HepG2 (cell line): ENCODE measurements around the gene TADA3. TPM values are rescaled to one million over a fixed set of nuclear protein-coding genes. Genes with fewer than 3 reads are reported as not detected.
A peak's percentile ranks its signal among the peaks of the same experiment; 100 is the strongest.

Experiments used
- ATAC-seq: fragments of 200-7000 bp; cut with Tn5 transposase; 3 replicates; pipeline ENCODE4 v1.9.1; 2020; ENCODE audit warnings: mild to moderate bottlenecking, moderate library complexity
- BruUV-seq: library from RNA; stranded (reverse); fragments of 400-500 nt; replicated peaks from 2 replicates; lab custom pipeline; 2021; lab: Mats Ljungman, UMichigan
- CTCF ChIA-PET: fragments of 300-600 bp; formaldehyde crosslinking; extraction: SDS; loops from one replicate; lab custom pipeline; 2021; ENCODE audit warnings: low total read pairs, inconsistent platforms, low intra/inter-chr PET ratio; lab: Yijun Ruan, JAX
- POLR2A ChIA-PET: fragments of 350-600 bp; sonication (Branson Sonifier 250); formaldehyde crosslinking; loops from one replicate; lab custom pipeline; 2020; ENCODE audit warnings: antibody characterized with exemption, inconsistent platforms; lab: Yijun Ruan, JAX
- DNase-seq: peaks from one replicate; pipeline ENCODE4 v3.0.0-alpha.2; 2015; ENCODE audit warnings: low spot score
- FAIRE-seq: peaks from 3 replicates; lab custom pipeline; 2011; peaks lifted over from hg19 to GRCh38; lab: Jason Lieb, UNC
- H2AFZ ChIP-seq: one replicate; pipeline ENCODE4 v1.6.1; 2011; ENCODE audit warnings: low read length, inconsistent platforms
- H3K27ac ChIP-seq: fragments of 300-600 bp; 3 replicates; pipeline ENCODE4 v1.8.0; 2011; ENCODE audit warnings: mixed run types, mild to moderate bottlenecking, mixed read lengths, low read length, inconsistent platforms; ENCODE audit not compliant: insufficient read depth; ENCODE audit errors: extremely low read length
- H3K27me3 ChIP-seq, 2 experiments: fragments of 200-600 bp in 1 of 2; 2 replicates in 1 of 2; 3 replicates in 1 of 2; pipeline versions ENCODE4 v1.6.0 to v1.8.0; 2011; ENCODE audit warnings: low read length in 2 of 2, mild to moderate bottlenecking in 2 of 2, moderate library complexity in 2 of 2, inconsistent platforms in 1 of 2; ENCODE audit not compliant: insufficient read depth in 2 of 2, control insufficient read depth in 1 of 2
- H3K36me3 ChIP-seq, 2 experiments: fragments of 200-600 bp in 1 of 2; replicated peaks in 1 of 2; 2 replicates in 1 of 2; 3 replicates in 1 of 2; pipeline versions ENCODE4 v1.5.1 to v1.8.0; 2011; ENCODE audit warnings: low read length in 2 of 2, inconsistent platforms in 1 of 2; ENCODE audit not compliant: insufficient read depth in 2 of 2, control insufficient read depth in 1 of 2
- H3K4me1 ChIP-seq: 2 replicates; pipeline ENCODE4 v1.5.1; 2012; ENCODE audit warnings: low read length, inconsistent platforms; ENCODE audit not compliant: insufficient read depth
- H3K4me2 ChIP-seq: 2 replicates; pipeline ENCODE4 v1.6.0; 2011; ENCODE audit warnings: low read depth, low read length, inconsistent platforms
- H3K4me3 ChIP-seq, 3 experiments: fragments of 200-600 bp in 1 of 3; sonication (generic), shearing (Covaris generic) in 1 of 3; replicated peaks in 1 of 3; 2 replicates each; pipeline ENCODE4 v1.5.1; 2011 to 2016; ENCODE audit warnings: low read length in 3 of 3, inconsistent platforms in 2 of 3, low read depth in 2 of 3, mild to moderate bottlenecking in 2 of 3, control low read depth in 1 of 3, mixed read lengths in 1 of 3; ENCODE audit not compliant: insufficient read depth in 1 of 3
- H3K79me2 ChIP-seq: one replicate; pipeline ENCODE4 v1.6.1; 2011; ENCODE audit warnings: low read length, inconsistent platforms; ENCODE audit not compliant: insufficient read depth
- H3K9ac ChIP-seq: 2 replicates; pipeline ENCODE4 v1.6.0; 2011; ENCODE audit warnings: mild to moderate bottlenecking, low read depth, low read length, inconsistent platforms; ENCODE audit not compliant: insufficient read depth
- H3K9me3 ChIP-seq: 2 replicates; pipeline ENCODE4 v1.5.1; 2012; ENCODE audit warnings: mild to moderate bottlenecking, low read length
- H4K20me1 ChIP-seq: 2 replicates; pipeline ENCODE4 v1.6.0; 2011; ENCODE audit warnings: inconsistent platforms, mild to moderate bottlenecking, low read length, moderate library complexity; ENCODE audit not compliant: insufficient read depth
- AGO2 ChIP-seq: fragments of 200-400 bp; formaldehyde crosslinking; optimal IDR thresholded peaks from 2 replicates; pipeline ENCODE3; 2017; ENCODE audit warnings: mild to moderate bottlenecking, low read depth, low read length, moderate library complexity
- HCFC1 ChIP-seq: fragments of 150-350 bp; IDR thresholded peaks from 2 replicates; pipeline ENCODE4 v1.6.1; 2014; ENCODE audit warnings: low read depth, low read length
- HHEX ChIP-seq: IDR thresholded peaks from 2 replicates; pipeline ENCODE4 v1.6.1; 2016; ENCODE audit warnings: control low read depth
- ZBTB38 ChIP-seq: sonication (generic); formaldehyde crosslinking; IDR thresholded peaks from 2 replicates; pipeline ENCODE4 v1.5.1; 2020; ENCODE audit warnings: mild to moderate bottlenecking, missing genetic modification reagents
- ZNF558 ChIP-seq: sonication (generic); formaldehyde crosslinking; IDR thresholded peaks from 2 replicates; pipeline ENCODE4 v1.9.0; 2022; ENCODE audit warnings: mild to moderate bottlenecking, missing genetic modification reagents, borderline replicate concordance
- ZNF687 ChIP-seq: sonication (generic); formaldehyde crosslinking; IDR thresholded peaks from 2 replicates; pipeline ENCODE4 v1.5.1; 2020; ENCODE audit warnings: mild to moderate bottlenecking, missing genetic modification reagents, moderate library complexity
- WGBS: methylation state at CpG from one replicate; pipeline ENCODE4 v1.1.6; 2017; ENCODE audit warnings: low lambda C conversion rate; 5-methylcytosine and 5-hydroxymethylcytosine counted together
- in situ Hi-C: cut with HindIII; loops from 2 replicates; pipeline ENCODE4 v1.10.0; 2017; ENCODE audit warnings: low pct_unique_long_range_greater_than_20kb; ENCODE audit not compliant: extremely low pct_ligation_motif_present
- intact Hi-C: fragments of 100-400 bp; cut with micrococcal nuclease; formaldehyde crosslinking; loops from one replicate; pipeline ENCODE4 v1.10.0; 2022; ENCODE audit not compliant: unreplicated experiment
- polyA plus RNA-seq, 8 experiments: library from polyadenylated mRNA; depleted of rRNA in 3 of 8; stranded (reverse) in 7 of 8; unstranded in 1 of 8; fragments of >200 nt; fragmentation: Illumina TruSeq in 4 of 8; extraction: Trizol in 4 of 8; gene quantifications; 2 replicates each; pipeline versions ENCODE4 v1.2.1 to v1.2.3, GENCODE V29; 2011 to 2016; ENCODE audit warnings: low read depth in 4 of 8, missing spikeins in 1 of 8, mixed read lengths in 1 of 8; ENCODE audit not compliant: insufficient read depth in 1 of 8
- total RNA-seq, 5 experiments: library from RNA; depleted of rRNA; stranded (reverse); fragments of >200 nt; fragmentation: Illumina TruSeq; extraction: Trizol; gene quantifications; 2 replicates each; pipeline ENCODE4 v1.2.3, GENCODE V29; 2016; ENCODE audit warnings: low read depth in 1 of 5

TADA3 gene
- total and polyA plus RNA-seq, 2 of the 13 experiments (the other 11 are each of a cell fraction or from before 2014, with no cell fraction given) = 32.1 to 37.1 TPM

- TF ChIP-seq ZBTB38 (CRISPR knock-in tag) = peak; percentile 38; the same call in 1 of the 2 replicates
- TF ChIP-seq ZNF687 = peak; percentile 30
- no peak for TF ChIP-seq HCFC1
- TF ChIP-seq ZNF558 (CRISPR knock-in tag) = no peak
- TF ChIP-seq, all 625 proteins: peak for 11
Observed at GRCh38 chr3:9826815-9827573, 34.7 kb upstream of the TADA3 start (continued).

DNA sequence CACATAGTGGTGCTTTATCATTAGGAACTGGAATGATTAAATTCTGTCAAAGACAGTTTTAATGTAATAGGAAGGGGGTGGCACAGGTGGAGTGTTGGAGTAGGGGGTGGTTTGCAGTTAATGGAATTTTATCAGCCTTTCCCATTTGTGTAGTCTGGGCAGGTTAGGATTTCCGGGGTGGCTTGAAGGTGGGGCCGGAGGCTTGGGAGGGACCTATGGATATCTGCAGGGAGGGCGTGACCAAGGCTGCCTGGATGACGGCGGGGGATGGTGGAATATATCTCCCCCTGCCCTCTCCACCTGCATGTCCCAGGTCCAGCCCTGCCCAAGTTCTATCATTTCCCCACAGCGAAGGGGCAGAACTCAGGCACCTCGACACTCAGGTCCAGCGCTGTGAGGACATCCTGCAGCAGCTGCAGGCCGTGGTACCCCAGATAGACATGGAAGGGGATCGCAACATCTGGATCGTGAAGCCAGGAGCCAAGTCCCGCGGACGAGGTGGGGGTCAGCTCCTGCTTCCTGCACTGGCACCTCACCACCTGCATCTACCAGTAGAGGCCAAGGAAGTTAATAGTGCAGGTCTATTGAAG is 33.3 kb upstream of the TADA3 start:
- no TSS peak for BruUV-seq
- Histone ChIP-seq H3K27ac (no peak overlapping the region), H3K27me3 (no peaks in the 10 kb centered on the region), H3K36me3 (peaks cover 6% of the 10 kb centered on the region in 2 experiments; a peak in 3 of 5 replicates), H3K9ac (no peak overlapping the region), H3K4me2 (no peak overlapping the region), H3K79me2 (no peaks in the 10 kb centered on the region), H2AFZ (no peak overlapping the region), H3K9me3 (no peaks in the 10 kb centered on the region)
- CTCF ChIA-PET = no interaction called here
- in situ Hi-C loops = no loop called here
- POLR2A ChIA-PET = no interaction called here
- no peak for ATAC-seq
- 95% methylated on average over 9 of the region's 14 CpGs for WGBS
- TF ChIP-seq HHEX (CRISPR knock-in tag) = no peak
- TF ChIP-seq AGO2 = peak; percentile 53
- TF ChIP-seq, all 625 proteins: peak for 1
- no peaks in the 10 kb centered on the region for H3K4me1 ChIP-seq
- DNase-seq = no peak
- no peaks in the 10 kb centered on the region for H4K20me1 ChIP-seq
- FAIRE-seq = no peak
- intact Hi-C loops = no loop called here
- no peak overlapping the region for H3K4me3 ChIP-seq
